Esophagus (tissue), 2 donors: ENCODE data around the gene METTL25B. TPM values are rescaled to one million over a fixed set of nuclear protein-coding genes. Genes with fewer than 3 reads are reported as not detected.

ENCODE experiments used
- H3K27ac ChIP-seq, 2 donors: one replicate each; pipeline ENCODE4 v1.5.1; 2013; ENCODE audit warnings: low read depth in 2 of 2, mild to moderate bottlenecking in 2 of 2, inconsistent platforms in 1 of 2, low read length in 1 of 2, moderate library complexity in 1 of 2
- H3K27me3 ChIP-seq, 2 donors: one replicate each; pipeline ENCODE4 v1.6.1; 2013; ENCODE audit warnings: low read length in 2 of 2, control low read depth in 1 of 2, mild to moderate bottlenecking in 1 of 2; ENCODE audit not compliant: insufficient read depth in 2 of 2, control insufficient read depth in 1 of 2
- H3K36me3 ChIP-seq, 2 donors: one replicate each; pipeline ENCODE4 v1.6.1; 2013; ENCODE audit warnings: low read length in 1 of 2; ENCODE audit not compliant: control insufficient read depth in 2 of 2, insufficient read depth in 2 of 2
- H3K4me1 ChIP-seq, 2 donors: one replicate each; pipeline ENCODE4 v1.6.1; 2013; ENCODE audit warnings: low read length in 1 of 2; ENCODE audit not compliant: control insufficient read depth in 2 of 2, insufficient read depth in 2 of 2
- H3K4me3 ChIP-seq, 2 donors: one replicate each; pipeline ENCODE4 v1.5.1; 2013; ENCODE audit warnings: low read length in 2 of 2, mild to moderate bottlenecking in 2 of 2, low read depth in 1 of 2, moderate library complexity in 1 of 2
- H3K9me3 ChIP-seq, 2 donors: one replicate each; pipeline ENCODE4 v1.6.1; 2013; ENCODE audit warnings: mild to moderate bottlenecking in 2 of 2, low read depth in 1 of 2, low read length in 1 of 2, moderate library complexity in 1 of 2; ENCODE audit not compliant: control insufficient read depth in 2 of 2, insufficient read depth in 1 of 2
- WGBS, 2 donors: extraction: QIAGEN DNeasy Blood & Tissue Kit; methylation state at CpG; one replicate each; pipeline ENCODE4 v1.1.7; 2013; 5-methylcytosine and 5-hydroxymethylcytosine counted together
- polyA plus RNA-seq, 2 donors: library from polyadenylated mRNA; stranded (reverse); fragments of 200-250 nt; gene quantifications; one replicate each; pipeline ENCODE4 v1.2.3, GENCODE V29; 2013
- donor health status: healthy with polysubstance abuse.
- donor health status: Bipolar disorder and iron deficiency.

METTL25B gene
- polyA plus RNA-seq: 10 to 100 TPM; 18.5 to 38.3 TPM

GRCh38 chr1:156727926-156728598, at the start of gene METTL25B:
Gene METTL25B (plus strand): TSS chr1:156728469. CDS start chr1:156729105, 636 bp downstream.
- no peaks in the 10 kb centered on the region for H3K9me3 ChIP-seq
- H3K4me3 ChIP-seq: peak within 1 kb of the TSS; percentile 92 to 99
- no peaks in the 10 kb centered on the region for H3K27me3 ChIP-seq
- H3K27ac ChIP-seq: peak within 1 kb of the TSS; percentile 98
- H3K36me3 ChIP-seq: peaks cover 11 to 12% of the 10 kb centered on the region in 2 donors
- WGBS, 2 donors: 0% methylated on average over 45 to 46 of the region's 46 CpGs
- peaks cover 3 to 11% of the 10 kb centered on the region in 2 donors for H3K4me1 ChIP-seq

GRCh38 chr1:156680056-156680455, 48.2 kb upstream of the METTL25B start:
- H3K4me3 ChIP-seq: no peak overlapping the region
- no peak overlapping the region for H3K27ac ChIP-seq
- peaks cover 0 to 6% of the 10 kb centered on the region in 2 donors for H3K27me3 ChIP-seq
- 51 to 63% methylated on average over 2 of the region's 2 CpGs for WGBS, 2 donors
- H3K9me3 ChIP-seq: no peaks in the 10 kb centered on the region
- peaks cover 0 to 5% of the 10 kb centered on the region in 2 donors for H3K4me1 ChIP-seq
- no peaks in the 10 kb centered on the region for H3K36me3 ChIP-seq

- no peaks in the 10 kb centered on the region for H3K27me3 ChIP-seq
- H3K9me3 ChIP-seq: no peaks in the 10 kb centered on the region
- 77 to 82% methylated on average over 8 of the region's 8 CpGs for WGBS, 2 donors
- no peak overlapping the region for H3K27ac ChIP-seq
- no peak overlapping the region for H3K4me3 ChIP-seq
- H3K36me3 ChIP-seq: no peaks in the 10 kb centered on the region
- H3K4me1 ChIP-seq: peaks cover 0 to 5% of the 10 kb centered on the region in 2 donors
Measured at GRCh38 chr1:156681196-156681960, 46.9 kb upstream of the METTL25B start.

- no peaks in the 10 kb centered on the region for H3K36me3 ChIP-seq
- WGBS, 2 donors: 59 to 75% methylated on average over 5 of the region's 5 CpGs
- H3K4me1 ChIP-seq: peaks cover 0 to 1% of the 10 kb centered on the region in 2 donors
- H3K4me3 ChIP-seq: no peak overlapping the region
- H3K27me3 ChIP-seq: no peaks in the 10 kb centered on the region
- H3K27ac ChIP-seq: no peak overlapping the region
- H3K9me3 ChIP-seq: no peaks in the 10 kb centered on the region
Measured at GRCh38 chr1:156682166-156682890, 45.9 kb upstream of the METTL25B start.

GRCh38 chr1:156684227-156684782, 44.0 kb upstream of the METTL25B start:
- H3K4me1 ChIP-seq: no peaks in the 10 kb centered on the region
- H3K4me3 ChIP-seq: no peak overlapping the region
- WGBS, 2 donors: 55 to 59% methylated on average over 5 of the region's 5 CpGs
- H3K36me3 ChIP-seq: no peaks in the 10 kb centered on the region
- H3K9me3 ChIP-seq: no peaks in the 10 kb centered on the region
- H3K27me3 ChIP-seq: no peaks in the 10 kb centered on the region
- no peak overlapping the region for H3K27ac ChIP-seq

GRCh38 chr1:156689035-156689952, 39.0 kb upstream of the METTL25B start:
- Histone ChIP-seq H3K36me3 (no peaks in the 10 kb centered on the region), H3K4me3 (no peak overlapping the region), H3K9me3 (no peaks in the 10 kb centered on the region), H3K27ac (peak overlapping the region in 1 of 2 donors; percentile 15), H3K4me1 (peaks cover 0 to 31% of the 10 kb centered on the region in 2 donors), H3K27me3 (no peaks in the 10 kb centered on the region)
- WGBS, 2 donors: 2% methylated on average over 23 of the region's 23 CpGs

GRCh38 chr1:156689953-156690674, 38.2 kb upstream of the METTL25B start:
- 22 to 27% methylated on average over 10 of the region's 10 CpGs for WGBS, 2 donors
- Histone ChIP-seq H3K27me3 (no peaks in the 10 kb centered on the region), H3K4me3 (no peak overlapping the region), H3K9me3 (no peaks in the 10 kb centered on the region), H3K4me1 (peaks cover 0 to 36% of the 10 kb centered on the region in 2 donors), H3K27ac (peak overlapping the region; percentile 88), H3K36me3 (no peaks in the 10 kb centered on the region)

GRCh38 chr1:156690675-156691036, 37.6 kb upstream of the METTL25B start:
- 62 to 70% methylated on average over 8 of the region's 8 CpGs for WGBS, 2 donors
- H3K4me1 ChIP-seq: peaks cover 0 to 36% of the 10 kb centered on the region in 2 donors

More at GRCh38 chr1:156690675-156691036, 37.6 kb upstream of the METTL25B start:
- Histone ChIP-seq H3K27ac (peak overlapping the region; percentile 88), H3K36me3 (no peaks in the 10 kb centered on the region), H3K27me3 (no peaks in the 10 kb centered on the region), H3K9me3 (no peaks in the 10 kb centered on the region), H3K4me3 (no peak overlapping the region)
